Testis (tissue), 3 donors: ENCODE measurements around the gene NUP133. TPM values are rescaled to one million over a fixed set of nuclear protein-coding genes. Genes with fewer than 3 reads are reported as not detected.
"Not testable (repeated sequence)": the region's sequence is repeated elsewhere in the genome, so short reads cannot be mapped to it uniquely, and the experiment has no call there.

ENCODE experiments used
- DNase-seq: peaks from one replicate; pipeline ENCODE4 v3.0.0-alpha.2; 2019
- H3K27ac ChIP-seq, 2 donors: fragments of 200-600 bp; sonication (generic); one replicate each; pipeline ENCODE4 v1.5.1; 2019
- H3K27me3 ChIP-seq: fragments of 200-600 bp; sonication (generic); one replicate; pipeline ENCODE4 v1.5.1; 2019
- H3K36me3 ChIP-seq: fragments of 200-600 bp; sonication (generic); one replicate; pipeline ENCODE4 v1.5.1; 2017; ENCODE audit warnings: low read depth; ENCODE audit errors: missing control alignments
- H3K4me1 ChIP-seq: fragments of 200-600 bp; sonication (generic); one replicate; pipeline ENCODE4 v1.5.1; 2019
- H3K4me3 ChIP-seq, 2 donors: fragments of 200-600 bp; sonication (generic); one replicate each; pipeline ENCODE4 v1.5.1; 2017 to 2019
- H3K9me3 ChIP-seq: fragments of 200-600 bp; sonication (generic); one replicate; pipeline ENCODE4 v1.5.1; 2017
- POLR2A ChIP-seq: fragments of 450-650 bp; IDR thresholded peaks from one replicate; pipeline ENCODE4 v1.6.1; 2017; ENCODE audit warnings: antibody characterized with exemption, mild to moderate bottlenecking, moderate library complexity
- WGBS, 2 donors: methylation state at CpG; one replicate each; pipeline ENCODE4 v1.1.5; 2018; 5-methylcytosine and 5-hydroxymethylcytosine counted together
- intact Hi-C: fragments of 100-400 bp; cut with DNase I; formaldehyde crosslinking; loops from one replicate; pipeline ENCODE4 v1.15.1; 2023; ENCODE audit warnings: low total_unique reads
- polyA plus RNA-seq: library from polyadenylated mRNA; stranded (reverse); fragments of 350-450 nt; fragmentation: Illumina TruSeq; extraction: RNeasy Lipid Tissue Mini Kit (QIAGEN cat#74804); gene quantifications from one replicate; pipeline ENCODE4 v1.2.3, GENCODE V29; 2014; ENCODE audit warnings: low read depth, low replicate concordance; ENCODE audit not compliant: insufficient read depth
- total RNA-seq, 2 donors: library from RNA; depleted of rRNA; stranded (reverse); fragments of >200 nt; gene quantifications; one replicate each; pipeline ENCODE4 v1.2.3, GENCODE V29; 2016
- TF ChIP-seq, protein P1 (sequence below), 3 experiments: fragments of 450-650 bp in 2 of 3; fragments of 200-600 bp in 1 of 3; sonication (generic) in 1 of 3; IDR thresholded peaks; one replicate each; pipeline ENCODE4 v1.5.1; 2016 to 2019; ENCODE audit warnings: antibody characterized with exemption in 3 of 3, mild to moderate bottlenecking in 2 of 3, moderate library complexity in 1 of 3

Gene NUP133
- total and polyA plus RNA-seq, 3 donors from 2014 or later = 26.5 to 60.9 (median 46.5) TPM

DNA sequence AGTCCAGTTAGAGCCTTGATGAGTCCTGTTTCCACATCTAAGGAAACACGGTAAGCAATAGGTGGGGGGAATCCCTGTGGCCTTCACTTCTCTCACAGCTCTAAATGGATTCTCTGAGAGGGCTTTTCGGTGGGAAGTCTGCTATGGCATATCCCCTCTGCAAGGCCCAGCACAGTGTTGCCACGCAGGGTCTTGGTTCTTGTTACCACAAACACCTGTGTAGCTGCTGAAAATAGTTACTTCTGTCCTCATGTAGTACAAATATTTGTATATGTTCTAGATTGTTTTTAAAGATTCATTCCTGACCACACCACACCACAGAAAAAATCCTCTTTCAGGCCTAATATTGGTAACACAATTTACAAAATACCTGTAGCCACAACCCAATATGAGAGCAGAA is 79.9 kb downstream of the NUP133 start:
- H3K27ac ChIP-seq = no peak overlapping the region
- intact Hi-C loops = no loop called here
- peaks cover 22% of the 10 kb centered on the region for H3K4me1 ChIP-seq
- 82 to 86% methylated on average over 3 of the region's 3 CpGs for WGBS, 2 donors
- DNase-seq = no peak
- no peaks in the 10 kb centered on the region for H3K27me3 ChIP-seq
- TF ChIP-seq, protein P1, sequence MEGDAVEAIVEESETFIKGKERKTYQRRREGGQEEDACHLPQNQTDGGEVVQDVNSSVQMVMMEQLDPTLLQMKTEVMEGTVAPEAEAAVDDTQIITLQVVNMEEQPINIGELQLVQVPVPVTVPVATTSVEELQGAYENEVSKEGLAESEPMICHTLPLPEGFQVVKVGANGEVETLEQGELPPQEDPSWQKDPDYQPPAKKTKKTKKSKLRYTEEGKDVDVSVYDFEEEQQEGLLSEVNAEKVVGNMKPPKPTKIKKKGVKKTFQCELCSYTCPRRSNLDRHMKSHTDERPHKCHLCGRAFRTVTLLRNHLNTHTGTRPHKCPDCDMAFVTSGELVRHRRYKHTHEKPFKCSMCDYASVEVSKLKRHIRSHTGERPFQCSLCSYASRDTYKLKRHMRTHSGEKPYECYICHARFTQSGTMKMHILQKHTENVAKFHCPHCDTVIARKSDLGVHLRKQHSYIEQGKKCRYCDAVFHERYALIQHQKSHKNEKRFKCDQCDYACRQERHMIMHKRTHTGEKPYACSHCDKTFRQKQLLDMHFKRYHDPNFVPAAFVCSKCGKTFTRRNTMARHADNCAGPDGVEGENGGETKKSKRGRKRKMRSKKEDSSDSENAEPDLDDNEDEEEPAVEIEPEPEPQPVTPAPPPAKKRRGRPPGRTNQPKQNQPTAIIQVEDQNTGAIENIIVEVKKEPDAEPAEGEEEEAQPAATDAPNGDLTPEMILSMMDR (IDR thresholded peaks at IDR 0.05) = no peak
- no peaks in the 10 kb centered on the region for H3K36me3 ChIP-seq
- no peak overlapping the region for H3K4me3 ChIP-seq
- no peaks in the 10 kb centered on the region for H3K9me3 ChIP-seq

DNA sequence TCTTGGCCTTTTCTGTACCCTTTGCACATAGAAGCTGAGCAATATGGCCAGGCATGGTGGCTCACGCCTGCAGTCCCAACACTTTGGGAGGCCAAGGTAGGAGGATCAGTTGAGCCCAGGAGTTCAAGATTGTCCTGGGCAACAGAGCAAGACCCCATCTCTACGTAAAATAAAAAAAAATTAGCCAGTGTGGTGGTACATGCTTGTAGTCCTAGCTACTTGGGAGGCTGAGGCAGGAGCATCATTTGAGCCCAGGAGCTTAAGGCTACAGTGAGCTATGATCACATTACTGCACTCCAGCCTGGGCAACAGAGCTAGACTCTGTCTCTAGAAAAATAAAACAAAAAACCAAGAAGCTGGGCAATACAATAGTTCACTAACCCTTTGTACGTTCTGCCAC is 80.6 kb downstream of the NUP133 start:
- TF ChIP-seq, protein P1 (IDR thresholded peaks at IDR 0.05) = no peak
- TF ChIP-seq POLR2A = no peak
- no peak for DNase-seq
- Histone ChIP-seq H3K36me3 (no peaks in the 10 kb centered on the region), H3K9me3 (no peaks in the 10 kb centered on the region), H3K27ac (no peak overlapping the region), H3K4me1 (peaks cover 17% of the 10 kb centered on the region), H3K27me3 (no peaks in the 10 kb centered on the region), H3K4me3 (no peak overlapping the region)
- WGBS, 2 donors = 86% methylated on average over 3 of the region's 3 CpGs
- intact Hi-C loops = no loop called here

DNA sequence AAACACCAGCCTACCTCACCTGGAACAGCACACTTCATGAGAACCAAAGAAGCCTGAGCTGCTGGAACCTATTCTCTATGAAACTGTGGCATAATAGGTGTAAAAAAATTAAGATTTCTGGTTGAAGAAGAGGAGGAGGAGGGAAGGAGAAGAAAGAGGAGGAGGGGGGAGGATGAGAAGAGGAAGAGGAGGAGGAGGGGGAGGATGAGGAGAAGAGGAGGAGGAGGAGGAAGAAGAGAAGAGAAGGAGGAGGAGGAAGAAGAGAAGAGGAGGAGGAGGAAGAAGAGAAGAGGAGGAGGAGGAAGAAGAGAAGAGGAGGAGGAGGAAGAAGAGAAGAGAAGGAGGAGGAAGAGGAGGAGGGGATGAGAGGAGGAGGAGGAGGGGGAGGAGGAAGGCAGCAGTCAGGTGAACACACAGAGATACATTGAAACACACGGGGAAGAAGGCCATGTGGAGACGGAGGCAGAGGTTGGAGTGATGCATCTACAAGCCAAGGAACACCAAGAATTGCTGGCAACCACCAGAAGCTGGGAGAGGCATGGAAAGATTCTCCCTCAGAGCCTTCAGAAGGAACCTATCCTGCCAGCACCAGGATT is 82.5 kb downstream of the NUP133 start:
- no peak for DNase-seq
- no peak overlapping the region for H3K27ac ChIP-seq
- no peak overlapping the region for H3K4me3 ChIP-seq
- no peaks in the 10 kb centered on the region for H3K36me3 ChIP-seq
- WGBS, 2 donors = 65% methylated on average over 2 of the region's 2 CpGs
- H3K4me1 ChIP-seq = no peaks in the 10 kb centered on the region
- TF ChIP-seq, protein P1 (IDR thresholded peaks at IDR 0.05) = no peak
- TF ChIP-seq POLR2A = no peak
- no peaks in the 10 kb centered on the region for H3K27me3 ChIP-seq
- H3K9me3 ChIP-seq = no peaks in the 10 kb centered on the region
- intact Hi-C loops = no loop called here

DNA sequence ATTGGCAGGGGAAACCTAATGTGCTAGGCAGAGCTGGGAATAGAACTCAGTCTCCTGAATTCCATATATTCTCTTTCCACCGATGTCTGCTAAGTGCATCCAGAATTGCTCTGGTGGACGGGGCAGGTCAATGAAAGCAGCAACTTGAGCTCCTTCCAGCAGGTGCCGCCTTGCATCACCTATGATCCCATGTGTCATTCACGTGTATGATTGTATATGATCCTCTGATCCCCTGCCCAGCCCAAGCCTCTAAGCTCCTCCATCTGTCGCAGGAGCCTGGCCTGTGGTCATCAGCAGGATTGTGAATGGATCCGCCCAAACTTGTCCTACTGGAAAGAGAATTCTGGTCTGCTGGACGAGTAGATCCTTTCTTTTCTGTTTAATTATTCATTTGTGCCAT is 87.4 kb downstream of the NUP133 start:
- no peak for DNase-seq
- Histone ChIP-seq H3K27ac (no peak overlapping the region), H3K4me3 (no peak overlapping the region), H3K9me3 (no peaks in the 10 kb centered on the region), H3K27me3 (no peaks in the 10 kb centered on the region), H3K36me3 (no peaks in the 10 kb centered on the region), H3K4me1 (no peaks in the 10 kb centered on the region)
- TF ChIP-seq POLR2A = no peak
- TF ChIP-seq, protein P1 (IDR thresholded peaks at IDR 0.05) = no peak
- WGBS, 2 donors = 73 to 81% methylated on average over 7 of the region's 7 CpGs
- intact Hi-C loops = no loop called here

DNA sequence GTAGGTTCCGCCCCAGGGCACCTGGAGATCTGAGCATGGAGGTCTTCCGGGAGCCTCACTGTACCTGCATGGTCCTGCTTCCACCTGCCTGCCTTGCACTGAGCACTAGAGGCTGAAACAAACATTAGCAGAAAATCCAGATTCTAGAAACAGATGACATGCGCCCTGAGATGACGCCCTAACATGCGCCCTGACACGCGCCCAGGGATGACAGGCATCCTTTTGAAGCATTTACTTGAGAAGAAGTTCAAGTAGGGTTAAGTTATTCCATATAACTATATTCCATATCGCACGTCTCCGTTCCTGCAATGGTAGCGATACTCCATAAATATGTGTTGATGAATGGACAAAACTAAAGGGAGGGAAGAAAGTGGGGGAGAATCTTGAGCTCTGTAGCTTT is 87.9 kb downstream of the NUP133 start:
- DNase-seq = no peak
- Histone ChIP-seq H3K4me3 (no peak overlapping the region), H3K4me1 (no peaks in the 10 kb centered on the region), H3K36me3 (no peaks in the 10 kb centered on the region), H3K27ac (no peak overlapping the region), H3K9me3 (no peaks in the 10 kb centered on the region), H3K27me3 (no peaks in the 10 kb centered on the region)
- 86 to 91% methylated on average over 11 of the region's 11 CpGs for WGBS, 2 donors
- intact Hi-C loops = no loop called here
- TF ChIP-seq, protein P1 (IDR thresholded peaks at IDR 0.05) = no peak
- TF ChIP-seq POLR2A = no peak

DNA sequence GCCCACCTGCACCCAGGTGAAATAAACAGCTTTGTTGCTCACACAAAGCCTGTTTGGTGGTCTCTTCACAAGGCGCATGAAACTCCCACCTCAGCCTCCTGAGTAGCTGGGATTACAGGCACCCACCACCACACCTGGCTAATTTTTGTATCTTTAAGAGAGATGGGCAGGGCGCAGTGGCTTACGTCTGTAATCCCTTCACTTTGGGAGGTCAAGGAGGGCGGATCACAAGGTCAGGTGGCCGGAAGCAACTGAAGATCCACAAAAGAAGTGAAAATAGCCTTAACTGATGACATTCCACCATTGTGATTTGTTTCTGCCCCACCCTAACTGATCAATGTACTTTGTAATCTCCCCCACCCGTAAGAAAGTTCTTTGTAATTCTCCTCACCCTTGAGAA is 89.6 kb downstream of the NUP133 start:
- H3K4me3 ChIP-seq, H3K27me3 ChIP-seq, H3K4me1 ChIP-seq, H3K9me3 ChIP-seq, intact Hi-C loops, H3K36me3 ChIP-seq, H3K27ac ChIP-seq, DNase-seq: not testable (repeated sequence)
- 76 to 85% methylated on average over 6 of the region's 6 CpGs for WGBS, 2 donors

DNA sequence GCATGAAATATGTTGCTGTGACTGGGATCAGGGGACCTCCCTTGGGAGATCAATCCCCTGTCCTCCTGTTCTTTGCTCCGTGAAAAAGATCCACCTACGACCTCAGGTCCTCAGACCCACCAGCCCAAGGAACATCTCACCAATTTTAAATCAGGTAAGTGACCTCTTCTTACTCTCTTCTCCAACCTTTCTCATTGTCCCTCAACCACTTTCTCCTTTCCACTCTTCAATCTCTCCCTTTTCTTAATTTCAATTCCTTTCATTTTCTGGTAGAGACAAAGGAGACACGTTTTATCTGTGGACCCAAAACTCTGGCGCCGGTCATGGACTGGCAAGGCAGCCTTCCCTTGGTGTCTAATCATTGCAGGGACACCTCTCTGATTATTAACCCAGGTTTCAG is 95.3 kb downstream of the NUP133 start:
- 88% methylated on average over 5 of the region's 5 CpGs for WGBS, 2 donors
- H3K9me3 ChIP-seq, H3K27me3 ChIP-seq, H3K36me3 ChIP-seq, H3K4me3 ChIP-seq, H3K27ac ChIP-seq, DNase-seq, intact Hi-C loops: not testable (repeated sequence)
- peaks cover 17% of the 10 kb centered on the region for H3K4me1 ChIP-seq
